GM21367 (cell line): ENCODE data around the gene EZR.
"Not testable (repeated sequence)": the region's sequence is repeated elsewhere in the genome, so short reads cannot be mapped to it uniquely, and the experiment has no call there.

Experiments
- ATAC-seq: cut with Tn5 transposase; IDR thresholded peaks from one replicate; pipeline ENCODE4 v1.9.1; 2021; ENCODE audit not compliant: unreplicated experiment

Gene EZR

GRCh38 chr6:158799051-158799792 is 19.9 kb downstream of the EZR start:
- ATAC-seq = no peak

- no peak for ATAC-seq
These were observed 20.9 kb downstream of the EZR start for GRCh38 chr6:158798311-158798710.

GRCh38 chr6:158797331-158798310 is 21.5 kb downstream of the EZR start:
- no peak for ATAC-seq

GRCh38 chr6:158796353-158796752 is 22.8 kb downstream of the EZR start:
- ATAC-seq = no peak

- ATAC-seq = no peak
These were observed 23.7 kb downstream of the EZR start for GRCh38 chr6:158795516-158795915.

- ATAC-seq = peak; percentile 45
These were observed 25.7 kb downstream of the EZR start for GRCh38 chr6:158793432-158793831.

- ATAC-seq = not testable (repeated sequence)
These were observed 26.7 kb downstream of the EZR start for GRCh38 chr6:158792505-158792904.

GRCh38 chr6:158791274-158791855 is 27.8 kb downstream of the EZR start:
- ATAC-seq = no peak

- no peak for ATAC-seq
These were observed 29.9 kb downstream of the EZR start for GRCh38 chr6:158789115-158789917.

GRCh38 chr6:158787395-158787794 is 31.8 kb downstream of the EZR start:
- ATAC-seq = no peak

- no peak for ATAC-seq
These were observed 32.4 kb downstream of the EZR start for GRCh38 chr6:158786645-158787304.

- ATAC-seq = no peak
These were observed 34.1 kb downstream of the EZR start for GRCh38 chr6:158785036-158785435.

GRCh38 chr6:158784505-158784904 is 34.7 kb downstream of the EZR start:
- no peak for ATAC-seq

- no peak for ATAC-seq
These were observed 35.3 kb downstream of the EZR start for GRCh38 chr6:158783851-158784250.

- ATAC-seq = no peak
These were observed 36.1 kb downstream of the EZR start for GRCh38 chr6:158783167-158783450.

- no peak for ATAC-seq
These were observed 36.6 kb downstream of the EZR start for GRCh38 chr6:158782432-158783166.

GRCh38 chr6:158781692-158782373 is 37.3 kb downstream of the EZR start:
- no peak for ATAC-seq

GRCh38 chr6:158780988-158781691 is 38.0 kb downstream of the EZR start:
- no peak for ATAC-seq
